CD4-positive, alpha-beta T cell treated with Interleukin-4 for 4 hours (primary cell): ENCODE data around the gene OR2T35.
A peak's percentile ranks its signal among the peaks of the same experiment; 100 is the strongest.
"Not testable (repeated sequence)": the region's sequence is repeated elsewhere in the genome, so short reads cannot be mapped to it uniquely, and the experiment has no call there.

Experiments
- DNase-seq: peaks from one replicate; pipeline ENCODE4 v3.0.0-alpha.2; 2020

OR2T35 gene, protein sequence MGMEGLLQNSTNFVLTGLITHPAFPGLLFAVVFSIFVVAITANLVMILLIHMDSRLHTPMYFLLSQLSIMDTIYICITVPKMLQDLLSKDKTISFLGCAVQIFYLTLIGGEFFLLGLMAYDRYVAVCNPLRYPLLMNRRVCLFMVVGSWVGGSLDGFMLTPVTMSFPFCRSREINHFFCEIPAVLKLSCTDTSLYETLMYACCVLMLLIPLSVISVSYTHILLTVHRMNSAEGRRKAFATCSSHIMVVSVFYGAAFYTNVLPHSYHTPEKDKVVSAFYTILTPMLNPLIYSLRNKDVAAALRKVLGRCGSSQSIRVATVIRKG

DNA sequence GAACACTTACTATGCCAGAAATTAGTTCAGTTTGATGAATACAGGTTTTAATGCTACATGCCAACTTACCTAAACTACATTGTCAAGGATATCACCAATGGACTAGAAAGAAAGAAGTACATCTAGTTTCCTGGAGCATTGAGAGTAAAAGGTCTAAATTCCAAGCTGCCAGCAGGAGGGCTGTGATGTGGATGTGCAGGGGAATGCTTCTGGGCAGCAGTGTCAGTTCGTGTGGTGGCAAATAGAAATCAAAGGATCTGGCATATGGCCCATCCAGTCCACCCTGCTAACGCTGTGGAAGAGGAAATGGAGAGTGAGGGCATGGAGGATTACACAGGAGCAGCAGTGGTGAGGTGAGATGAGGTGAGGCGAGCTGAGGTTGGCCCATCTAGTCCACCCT lies at the start of gene OR2T35:
OR2T35 (minus strand) TSS at position 101 of the 400 bp plus-strand sequence. CDS start 6,020 bp downstream, outside the sequence.
- not testable (repeated sequence) for DNase-seq

DNA sequence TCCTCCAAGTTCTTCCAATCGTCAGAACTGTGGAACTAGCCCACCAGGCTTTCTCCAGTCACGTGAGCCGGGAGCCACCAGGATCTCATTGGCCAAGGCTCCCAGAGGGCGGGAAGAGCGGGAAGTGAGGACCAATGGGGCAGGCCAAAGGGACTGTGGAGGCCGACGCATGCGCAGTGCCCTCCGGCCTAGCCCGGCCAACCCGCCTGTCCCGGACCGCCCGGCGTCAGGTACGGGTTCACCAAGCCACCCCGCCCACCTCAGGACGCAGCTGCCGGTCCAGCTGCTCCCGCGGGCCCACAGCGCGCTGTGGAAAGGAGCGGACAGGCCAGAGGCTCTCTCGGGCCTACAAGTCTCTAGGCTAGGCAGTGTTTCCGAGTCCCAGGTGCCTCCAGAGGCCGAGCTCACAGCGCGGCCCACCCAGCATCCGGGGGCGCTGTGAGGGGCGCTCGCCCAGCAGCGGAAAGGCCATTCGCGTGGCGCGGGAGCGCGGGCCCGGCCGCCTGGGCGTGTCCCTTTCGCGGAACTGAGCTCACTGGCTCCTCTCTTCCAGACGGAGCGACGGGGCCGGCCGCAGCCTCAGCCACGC lies 46.6 kb upstream of the OR2T35 start:
- DNase-seq, result no peak

DNA sequence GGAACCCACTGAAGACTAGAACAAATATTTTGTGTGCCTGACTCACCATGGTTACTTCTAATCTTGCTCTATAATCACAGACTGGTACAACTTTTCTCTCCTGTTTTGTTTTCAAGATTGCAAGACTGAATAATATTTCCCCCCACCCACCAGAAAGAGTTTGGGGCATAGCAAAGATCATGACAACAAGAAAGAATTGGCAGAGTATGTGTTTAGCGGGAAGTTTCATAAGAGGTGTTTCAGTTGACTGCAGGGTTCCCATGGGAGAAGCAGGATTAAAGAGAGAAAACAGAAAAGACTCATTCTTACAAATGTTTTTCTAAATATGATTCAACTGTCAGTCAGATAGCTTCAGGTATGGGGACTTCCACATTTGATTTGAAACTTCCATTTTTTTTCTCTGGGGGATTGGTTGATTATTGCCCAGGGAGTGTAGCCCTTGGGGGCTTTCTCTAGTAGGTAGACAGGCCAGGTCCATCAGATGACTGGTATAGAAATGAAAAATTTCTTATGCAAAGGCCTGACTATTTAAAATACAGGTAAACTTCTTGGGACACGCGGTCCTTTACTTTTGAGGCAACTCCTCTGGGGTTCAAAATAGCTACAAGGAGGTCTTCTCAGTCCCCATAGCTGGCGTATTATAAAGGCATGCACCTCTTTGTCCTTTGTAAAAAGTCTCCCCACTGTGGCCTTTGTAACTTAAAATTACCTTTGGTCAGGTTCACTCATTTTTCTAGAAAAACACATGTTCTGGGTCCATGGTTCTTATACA lies 43.6 kb upstream of the OR2T35 start:
- no peak for DNase-seq

DNA sequence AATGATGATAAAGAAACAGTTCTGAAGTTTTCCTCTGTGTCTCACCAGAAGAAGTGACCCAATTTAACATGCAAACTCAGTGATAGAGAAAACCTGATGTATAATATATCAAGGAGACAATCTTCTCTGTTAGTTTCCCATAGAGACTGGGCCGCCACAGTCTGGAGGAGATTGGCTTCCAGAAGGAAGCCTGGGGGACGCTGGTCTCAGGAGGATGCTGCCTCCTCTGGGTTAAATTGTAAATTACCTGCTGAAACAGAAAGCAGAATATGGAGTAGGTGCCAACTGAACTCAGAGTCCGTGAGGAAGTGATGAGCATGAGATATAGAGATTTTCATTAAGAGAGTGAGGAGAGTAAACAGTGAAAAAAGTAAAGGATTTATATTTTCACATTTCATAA lies 41.7 kb upstream of the OR2T35 start:
- DNase-seq, result peak; percentile 3

DNA sequence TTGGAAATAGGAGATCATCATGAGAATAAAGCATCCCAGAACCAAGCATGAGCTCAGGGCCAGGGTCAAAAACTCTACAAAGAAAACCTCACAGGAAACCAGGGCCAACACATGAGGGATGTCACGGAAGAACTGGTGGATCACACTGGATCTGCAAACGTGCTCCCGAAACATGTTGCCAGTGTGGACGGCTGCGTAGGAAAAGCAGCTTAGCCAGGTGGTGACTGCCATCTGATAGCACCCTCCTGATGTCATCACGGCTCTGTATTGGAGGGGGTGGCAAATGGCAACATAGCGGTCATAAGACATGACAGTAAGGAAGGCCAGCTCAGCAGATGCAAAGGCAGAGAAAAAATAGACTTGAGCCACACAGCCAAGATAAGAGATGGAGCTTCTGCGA lies 36.6 kb upstream of the OR2T35 start:
- DNase-seq, result no peak

DNA sequence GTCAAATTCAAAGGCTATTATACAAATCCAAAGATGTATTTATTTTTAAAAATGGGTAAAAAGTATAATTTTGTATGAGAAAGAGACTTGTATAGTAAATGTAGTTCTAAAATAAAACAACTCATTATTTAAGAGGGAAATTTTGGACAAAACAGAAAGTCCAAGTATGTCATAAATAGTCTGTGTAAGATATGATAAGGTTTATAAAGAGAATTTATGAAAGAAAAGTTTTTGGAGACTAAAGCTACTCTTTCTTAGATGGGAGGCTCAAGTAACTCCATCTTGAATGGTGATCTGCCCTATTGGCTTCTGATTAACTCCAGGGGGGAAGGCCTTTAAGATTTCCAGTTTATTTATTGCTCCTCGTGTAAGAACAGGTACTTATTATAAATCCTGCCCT lies 24.9 kb upstream of the OR2T35 start:
- no peak for DNase-seq

DNA sequence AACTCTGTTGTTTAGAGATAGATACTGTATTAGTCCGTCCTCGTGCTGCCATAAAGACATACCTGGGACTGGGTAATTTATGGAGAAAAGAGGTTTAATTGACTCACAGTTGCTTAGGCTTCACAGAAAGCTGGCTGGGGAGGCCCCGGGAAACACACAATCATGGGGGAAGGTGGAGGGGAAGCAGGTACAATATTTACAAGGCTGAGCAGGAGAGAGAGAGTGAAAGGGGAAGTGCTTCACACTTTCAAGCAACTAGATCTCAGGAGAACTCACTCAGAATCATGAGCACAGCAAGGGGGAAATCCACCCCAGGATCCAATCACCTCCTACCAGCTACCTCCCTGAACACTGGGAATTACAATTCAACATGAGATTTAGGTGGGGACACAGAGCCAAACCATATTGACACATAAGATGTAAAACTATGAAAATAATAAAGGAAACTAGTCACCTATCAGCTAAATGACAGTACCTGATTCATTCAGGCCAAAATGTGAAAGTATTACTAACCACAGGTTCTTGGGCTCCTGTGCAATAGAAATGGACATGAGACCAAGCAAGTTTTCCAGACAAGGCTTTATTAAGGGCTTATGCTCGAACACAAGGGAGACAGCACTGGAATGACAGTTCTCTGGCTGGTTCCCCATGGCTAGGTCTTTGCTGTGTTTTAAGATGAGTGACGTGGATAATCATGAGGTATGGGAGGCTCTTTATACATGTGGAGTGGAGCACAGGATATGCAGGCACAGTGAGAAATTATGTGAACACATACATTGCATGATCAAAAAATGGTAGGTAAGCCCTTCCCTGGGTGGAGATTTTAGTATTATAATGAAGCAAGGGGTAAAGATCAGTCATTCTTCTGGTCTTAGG lies 18.6 kb upstream of the OR2T35 start:
- DNase-seq, result not testable (repeated sequence)

DNA sequence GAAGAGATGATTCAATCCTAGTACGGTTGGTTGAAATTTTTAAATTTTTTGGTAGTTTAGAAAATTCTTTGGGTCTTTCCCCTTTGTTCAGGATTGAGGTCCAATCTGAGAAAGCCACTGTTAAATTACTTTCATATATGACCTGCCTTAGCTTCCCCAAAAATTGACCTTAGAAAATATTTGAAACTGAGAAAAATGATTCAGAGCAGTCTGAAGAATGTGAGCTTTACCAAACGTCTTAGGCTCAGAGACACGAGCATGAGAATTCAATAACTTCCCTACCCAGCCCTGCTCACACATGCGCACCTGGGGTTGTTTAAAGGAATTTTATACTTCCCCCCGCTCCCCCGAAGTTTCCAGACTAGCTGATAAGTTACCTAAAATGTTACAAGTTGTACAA lies 11.7 kb upstream of the OR2T35 start:
- DNase-seq, result not testable (repeated sequence)

DNA sequence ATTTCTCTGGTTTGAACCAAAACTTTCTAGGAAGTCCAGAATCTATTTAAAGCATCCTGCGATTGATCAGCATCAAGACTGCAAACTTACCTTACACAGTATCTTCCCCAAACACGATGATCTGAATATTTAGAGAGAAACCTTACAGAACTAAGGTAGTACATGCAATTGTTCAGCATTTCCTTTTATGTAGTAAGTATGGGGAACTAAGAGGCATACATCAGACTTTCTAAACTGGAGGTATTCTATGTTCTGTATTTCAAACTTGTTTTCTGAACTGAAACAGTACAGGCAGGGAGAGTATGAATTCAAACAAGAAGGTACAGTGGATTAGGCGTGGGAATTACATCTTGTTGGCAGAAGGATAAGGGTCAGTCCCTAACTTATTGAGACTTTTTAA lies 10.3 kb upstream of the OR2T35 start, which contains the start of gene OR2T27:
OR2T27 (minus strand) TSS at position 175 of the 400 bp plus-strand sequence. CDS start 4,644 bp downstream, outside the sequence.
- DNase-seq, result not testable (repeated sequence)

DNA sequence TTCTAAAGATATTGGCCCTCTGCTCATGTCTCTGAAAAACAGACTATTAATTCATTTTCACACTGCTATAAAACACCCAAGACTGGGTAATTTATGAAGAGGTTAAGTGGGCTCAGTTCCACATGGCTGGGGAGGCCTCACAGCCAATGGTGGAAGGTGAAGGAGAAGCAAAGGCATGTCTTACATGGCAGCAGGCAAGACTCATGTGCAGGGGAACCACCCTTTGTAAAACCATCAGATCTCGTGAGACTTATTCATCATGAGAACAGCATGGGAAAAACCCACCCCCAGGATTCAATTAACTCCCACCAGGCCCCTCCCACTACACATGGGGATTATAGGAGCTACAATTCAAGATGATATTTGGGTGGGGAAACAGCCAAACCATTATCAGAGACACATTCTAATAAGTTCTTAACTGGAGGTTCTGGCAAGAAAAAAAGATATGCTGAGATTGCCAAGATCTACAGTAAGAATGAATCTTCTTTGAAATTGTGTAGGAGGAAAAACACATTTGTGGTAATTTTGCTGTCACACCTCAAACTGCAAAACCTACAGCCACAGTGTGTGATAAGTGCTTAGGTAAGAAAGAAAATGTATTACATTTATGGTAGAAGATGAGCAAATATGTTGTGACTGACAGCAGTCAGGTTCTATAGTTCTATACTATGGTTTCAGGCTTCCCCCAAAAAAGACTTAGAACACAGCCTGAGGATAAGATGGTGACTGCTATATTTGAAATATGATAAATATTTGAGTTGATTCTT lies 3.9 kb upstream of the OR2T35 start:
- not testable (repeated sequence) for DNase-seq

DNA sequence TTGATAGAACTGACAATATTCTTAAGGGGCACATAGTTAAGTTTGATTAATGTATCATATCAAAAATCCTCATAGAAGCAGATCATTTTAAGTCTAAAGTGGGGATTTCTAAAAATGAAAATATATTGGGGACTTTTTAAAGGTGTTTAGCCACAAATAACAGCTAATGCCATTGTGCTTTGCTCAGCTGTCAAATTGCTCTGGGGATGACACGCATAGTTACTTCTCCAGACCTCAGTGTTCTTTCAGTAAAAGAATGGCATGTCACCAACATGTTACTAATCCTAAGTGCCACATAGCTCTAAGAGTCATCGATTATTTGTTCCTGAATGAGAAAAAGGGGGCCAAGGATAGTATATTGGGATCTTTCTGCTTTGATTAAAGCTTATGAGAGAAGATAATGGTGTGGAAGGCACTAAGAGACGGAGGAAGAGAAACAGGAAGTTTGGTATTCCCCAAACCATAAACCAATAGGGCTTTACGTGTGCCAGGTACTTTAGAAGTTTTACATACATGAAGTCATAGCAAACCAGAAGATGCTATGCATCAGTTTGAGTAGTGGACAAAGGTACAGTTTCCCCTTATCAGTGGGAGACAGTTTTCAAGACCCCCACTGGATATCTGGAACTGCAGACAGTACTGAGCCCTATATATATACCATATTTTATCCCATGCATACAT lies 2.0 kb downstream of the OR2T35 start:
- DNase-seq, result not testable (repeated sequence)

DNA sequence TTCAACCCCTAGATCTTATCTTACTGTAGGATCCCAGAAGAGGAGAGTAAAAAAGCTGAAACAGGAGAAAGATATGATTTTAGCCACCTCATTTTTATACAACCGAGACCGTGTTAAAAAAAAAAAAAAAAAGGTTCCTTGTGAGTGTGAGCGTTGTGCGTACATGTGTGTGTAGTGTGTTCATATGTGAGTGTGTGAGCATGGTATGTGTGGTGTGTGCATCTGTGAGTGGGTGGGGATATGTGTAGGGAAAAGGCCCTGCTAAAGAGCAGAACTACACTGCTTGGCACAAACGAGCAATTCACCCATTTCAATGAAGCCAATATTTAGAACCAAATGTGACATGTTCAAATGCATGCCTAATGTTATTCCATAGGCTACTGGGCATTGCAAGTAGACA lies 3.5 kb downstream of the OR2T35 start:
- not testable (repeated sequence) for DNase-seq

DNA sequence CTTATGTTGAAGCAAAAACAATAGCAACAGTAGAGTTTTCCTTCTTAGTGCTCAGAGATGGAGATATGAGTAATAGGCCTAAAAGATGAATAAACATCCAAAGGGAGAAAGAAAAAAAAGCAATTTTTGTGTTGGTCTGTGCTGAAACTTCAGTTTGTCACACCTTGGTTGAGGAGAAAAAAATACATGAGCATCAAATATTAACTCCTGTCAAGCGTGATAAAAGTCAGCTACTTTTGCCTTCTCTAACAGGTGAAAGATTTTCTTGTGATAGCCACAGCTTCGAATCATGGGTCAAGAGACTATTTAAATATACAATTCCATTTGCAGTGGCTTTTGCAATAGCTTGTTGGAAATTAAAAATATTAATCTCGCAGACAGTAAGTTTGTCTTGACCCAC lies 4.2 kb downstream of the OR2T35 start:
- not testable (repeated sequence) for DNase-seq

DNA sequence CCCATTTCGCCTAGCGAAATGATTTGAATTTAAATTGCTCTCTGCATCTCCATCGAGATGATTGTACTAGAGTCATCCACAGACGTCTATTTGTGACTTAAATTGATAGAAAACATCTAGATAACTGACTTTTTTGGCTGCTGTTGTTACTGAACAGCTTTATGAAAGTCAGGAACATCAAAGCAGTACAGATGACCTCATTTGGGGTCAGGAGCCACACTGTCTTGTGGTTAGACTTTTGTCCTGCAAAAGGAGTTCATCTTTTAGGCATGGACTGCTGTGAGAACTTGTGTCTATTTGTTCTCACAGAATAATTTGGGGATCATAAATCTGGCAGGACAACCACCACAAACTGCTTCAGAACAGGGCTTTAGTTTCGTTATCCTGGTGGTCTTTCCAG lies 5.4 kb downstream of the OR2T35 start:
- DNase-seq, result not testable (repeated sequence)

DNA sequence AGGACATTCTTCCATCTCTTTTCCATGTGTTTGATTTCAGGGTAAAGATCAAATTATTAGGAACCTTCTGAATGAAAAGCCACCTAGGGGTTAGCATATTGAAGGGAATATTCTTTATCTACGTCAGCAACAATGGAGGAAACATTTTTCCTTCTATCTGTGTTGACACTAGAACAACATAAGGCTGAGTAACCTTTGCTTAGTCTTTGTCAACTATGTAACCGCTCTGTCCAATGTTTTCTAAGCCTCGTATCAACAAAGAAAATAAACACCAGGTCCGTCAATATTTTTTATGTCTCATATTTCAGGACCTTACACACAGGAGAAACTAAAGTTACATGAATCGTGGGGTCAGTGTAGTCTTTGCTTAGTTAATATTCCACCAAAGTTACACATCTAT lies 8.5 kb downstream of the OR2T35 start:
- DNase-seq, result not testable (repeated sequence)

DNA sequence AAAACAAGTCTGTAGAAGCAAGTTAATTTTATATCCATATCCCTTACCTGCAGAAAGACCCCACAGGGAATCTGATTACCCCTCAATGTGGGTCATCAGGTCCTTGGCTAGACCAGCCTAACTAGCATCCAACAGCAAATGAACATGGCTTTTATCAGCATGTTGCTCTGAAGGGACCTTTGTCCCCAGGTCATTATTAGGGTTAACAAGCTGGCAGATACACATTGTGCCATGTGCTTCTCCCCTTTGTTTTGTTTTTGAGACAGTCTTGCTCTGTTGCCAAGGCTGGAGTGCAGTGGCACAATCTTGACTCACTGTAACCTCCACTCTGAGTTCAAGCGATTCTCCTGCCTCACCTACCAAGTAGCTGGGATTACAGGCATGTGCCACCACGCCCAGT lies 10.1 kb downstream of the OR2T35 start, which contains the start of gene OR2T11:
OR2T11 (minus strand) TSS at position 101 of the 400 bp plus-strand sequence. CDS start 7,963 bp downstream, outside the sequence.
- not testable (repeated sequence) for DNase-seq

DNA sequence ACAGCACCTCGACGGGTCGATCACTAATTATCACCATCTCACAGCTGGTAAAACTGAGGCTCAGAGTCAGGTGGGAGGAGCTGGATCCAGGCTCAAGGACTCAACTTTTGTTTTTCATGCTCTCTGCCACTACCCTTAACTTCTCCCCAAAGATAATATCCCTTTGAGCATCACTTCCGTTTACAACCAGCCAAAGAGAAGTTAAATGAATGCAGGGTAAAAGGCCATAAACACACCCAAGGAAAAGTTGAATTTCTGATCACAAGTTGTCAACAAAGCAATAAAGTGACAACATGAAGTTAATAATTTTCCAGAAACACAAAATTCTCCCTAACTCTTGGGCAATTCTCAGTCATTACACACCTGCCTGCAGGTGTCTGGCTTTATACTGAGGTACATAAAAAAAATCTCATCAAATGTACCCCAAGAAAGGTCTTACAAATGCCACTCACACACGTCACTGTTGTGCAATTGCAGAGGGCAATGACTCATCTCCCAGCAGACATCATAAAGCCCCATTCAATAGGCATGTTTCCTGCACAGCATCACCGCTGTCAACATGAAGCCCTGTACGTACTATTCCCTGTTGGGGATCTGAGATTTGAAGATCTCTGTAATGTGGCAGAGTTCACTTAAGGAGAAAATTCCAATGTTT lies 13.6 kb downstream of the OR2T35 start:
- no peak for DNase-seq

DNA sequence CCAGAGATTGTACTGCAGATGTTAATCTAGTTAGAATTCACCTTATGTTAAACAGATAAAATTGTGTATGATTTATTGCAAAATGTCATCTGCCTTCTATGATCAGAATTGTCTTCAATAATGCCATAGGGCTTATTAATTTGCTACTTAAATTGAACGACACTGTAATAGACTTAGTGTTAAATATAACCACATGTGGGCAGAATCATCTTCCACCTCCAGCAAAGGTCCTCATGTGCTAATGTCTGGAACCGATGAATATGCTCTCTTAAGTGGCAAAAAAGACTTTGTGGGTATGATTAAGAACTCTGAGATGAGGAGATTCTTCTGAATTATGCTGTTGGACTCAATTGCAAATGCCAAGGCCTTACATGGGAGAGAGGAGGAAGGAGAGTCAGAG lies 14.5 kb downstream of the OR2T35 start:
- no peak for DNase-seq

DNA sequence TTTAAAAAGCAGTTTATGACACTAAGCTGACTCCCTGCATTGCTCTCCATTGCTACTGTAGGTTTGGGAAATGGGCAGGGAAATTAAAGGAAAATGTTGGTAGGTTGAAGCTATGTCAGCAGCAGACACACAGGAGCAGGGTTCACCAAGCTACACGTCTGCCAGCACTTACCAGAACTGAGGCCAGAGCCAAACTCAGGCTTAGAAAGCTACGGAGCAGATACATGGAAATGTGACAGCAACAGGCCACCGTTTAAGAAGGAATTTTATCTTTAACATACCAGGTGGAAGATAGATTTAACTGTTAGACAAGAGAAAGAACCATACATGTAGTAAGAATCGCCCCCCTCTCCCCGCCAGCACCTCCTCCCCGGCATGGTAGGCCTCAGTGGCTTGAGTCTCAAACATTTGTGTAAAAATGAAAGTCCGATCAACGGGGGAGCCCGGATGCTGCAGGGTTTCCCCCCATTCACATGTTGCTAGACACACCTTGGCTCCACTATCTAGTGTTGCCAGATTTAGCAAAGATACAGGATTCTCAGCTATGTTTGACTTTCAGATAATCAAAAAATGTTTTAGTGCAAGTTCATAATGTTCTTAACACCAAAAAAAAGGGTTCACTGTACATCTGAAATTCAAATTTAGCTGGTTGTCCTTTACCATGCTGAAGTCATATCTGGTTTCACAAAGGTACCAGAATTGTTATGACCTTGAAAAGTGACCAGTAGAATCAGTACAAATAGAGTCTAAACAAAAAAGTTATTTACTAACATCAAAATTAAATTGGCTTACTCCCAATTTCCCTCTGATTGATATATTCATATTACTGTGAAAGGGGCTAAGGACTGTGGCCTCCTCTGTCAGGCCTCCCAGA lies 16.9 kb downstream of the OR2T35 start:
- no peak for DNase-seq
